NCI-H1048 (cell line): ENCODE data around the gene ARHGEF2.
A peak's percentile ranks its signal among the peaks of the same experiment; 100 is the strongest.
"Not testable (repeated sequence)": the region's sequence is repeated elsewhere in the genome, so short reads cannot be mapped to it uniquely, and the experiment has no call there.

Experiments
- DNase-seq: peaks from one replicate; lab custom pipeline; 2025; lab: John Stamatoyannopoulos, UW

The ARHGEF2 gene

DNA sequence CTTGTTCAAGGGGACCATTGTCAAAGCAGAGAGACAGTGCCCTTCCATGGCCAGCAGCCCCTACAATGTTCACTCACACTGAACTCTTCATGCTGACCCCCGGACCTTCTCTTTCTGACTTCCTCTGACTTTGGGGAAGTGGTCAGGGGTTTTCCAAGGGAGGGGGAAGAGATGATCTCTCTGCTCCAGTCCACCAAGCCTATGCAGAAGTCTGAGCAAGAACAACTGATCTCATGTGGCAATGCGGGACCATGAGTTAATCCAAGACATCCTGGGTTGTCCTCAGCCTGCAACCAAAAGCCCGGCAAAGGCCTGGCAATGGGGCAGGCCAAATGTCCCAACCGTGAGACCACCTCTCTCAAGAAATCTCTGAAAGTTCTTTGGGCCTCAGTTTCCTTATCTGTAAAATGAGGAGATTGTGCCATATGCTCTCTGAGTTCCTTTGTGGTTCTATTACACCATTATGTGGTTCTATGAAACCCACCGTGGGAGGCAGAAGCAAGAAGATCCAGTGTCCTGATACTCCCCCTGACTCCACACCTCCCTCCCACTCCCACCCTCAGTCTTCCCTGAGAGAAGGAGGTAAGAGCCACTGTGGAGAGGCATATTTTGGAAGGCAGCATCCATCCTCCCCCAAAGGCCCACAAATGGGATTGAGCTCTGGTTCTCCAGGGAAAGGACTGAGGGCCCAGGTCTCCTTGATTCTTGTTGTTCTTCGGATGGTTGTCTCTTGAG is 11.8 kb upstream of the ARHGEF2 start:
- no peak for DNase-seq

DNA sequence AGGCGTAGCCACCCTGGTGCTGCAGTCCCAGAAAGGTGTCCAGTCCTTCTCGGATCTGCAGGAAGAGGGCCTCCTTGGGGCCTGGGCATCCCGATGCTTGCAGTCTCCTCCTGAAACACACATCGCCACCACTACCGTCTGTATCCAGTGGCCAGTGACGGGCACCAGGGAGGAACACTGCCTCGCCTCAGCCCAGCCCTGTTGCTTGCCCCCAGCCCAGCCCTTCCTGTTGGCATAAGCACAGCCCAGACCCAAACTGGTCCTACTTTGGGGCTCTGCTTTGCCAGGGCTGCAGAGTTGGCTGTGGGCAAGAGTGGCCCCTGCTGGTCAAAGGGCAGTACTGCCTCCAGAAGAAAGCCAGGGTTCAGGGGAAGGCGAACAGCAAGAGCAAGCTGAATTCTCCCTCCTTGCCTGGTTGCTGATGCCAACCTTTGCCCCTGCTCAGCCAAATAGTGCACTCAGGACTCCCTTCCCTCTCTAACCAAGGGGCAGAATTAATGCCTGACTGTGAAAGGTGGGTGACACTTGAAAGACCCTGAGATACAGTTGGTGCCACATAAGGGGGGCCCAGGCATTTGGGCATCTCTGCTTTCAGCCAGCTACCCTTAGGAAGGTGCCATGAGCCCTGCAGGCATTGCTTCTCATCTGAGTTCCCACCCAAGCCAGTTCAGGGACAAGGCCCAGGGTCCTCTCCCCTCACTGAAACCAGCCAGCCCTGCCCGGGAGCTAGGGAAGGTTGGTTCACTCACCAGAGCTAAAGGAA is 11.1 kb upstream of the ARHGEF2 start:
- no peak for DNase-seq

DNA sequence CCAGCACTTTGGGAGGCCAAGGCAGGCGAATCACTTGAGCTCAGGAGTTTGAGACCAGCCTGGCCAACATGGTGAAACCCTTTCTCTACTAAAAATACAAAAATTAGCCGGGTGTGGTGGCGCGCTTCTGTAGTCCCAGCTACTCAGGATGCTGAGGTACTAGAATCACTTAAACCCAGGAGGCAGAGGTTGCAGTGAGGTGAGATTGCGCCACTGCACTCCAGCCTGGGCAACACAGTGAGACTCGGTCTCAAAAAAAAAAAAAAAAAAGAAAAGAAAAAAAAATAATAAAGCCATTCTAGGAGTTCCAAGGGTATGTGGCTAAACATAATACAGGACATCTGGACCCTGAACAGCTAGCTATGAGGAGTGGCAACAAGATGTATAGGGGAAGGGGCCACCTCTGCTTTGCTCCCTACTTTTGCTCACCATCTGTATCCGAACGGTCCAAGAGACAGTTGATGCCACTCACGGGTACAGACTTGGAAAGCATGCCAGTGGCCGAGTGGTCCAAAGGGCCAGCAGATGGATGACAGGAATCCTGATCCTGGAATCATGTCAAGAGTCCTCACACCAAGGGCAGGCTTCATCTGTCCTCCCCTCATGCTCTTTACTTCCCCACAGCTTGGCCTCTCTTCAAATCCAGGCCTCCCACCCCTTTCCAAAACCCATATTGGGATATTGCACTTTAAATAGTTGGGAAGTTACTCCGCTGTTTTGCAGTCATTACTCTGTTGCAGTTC is 6.7 kb upstream of the ARHGEF2 start:
- not testable (repeated sequence) for DNase-seq

DNA sequence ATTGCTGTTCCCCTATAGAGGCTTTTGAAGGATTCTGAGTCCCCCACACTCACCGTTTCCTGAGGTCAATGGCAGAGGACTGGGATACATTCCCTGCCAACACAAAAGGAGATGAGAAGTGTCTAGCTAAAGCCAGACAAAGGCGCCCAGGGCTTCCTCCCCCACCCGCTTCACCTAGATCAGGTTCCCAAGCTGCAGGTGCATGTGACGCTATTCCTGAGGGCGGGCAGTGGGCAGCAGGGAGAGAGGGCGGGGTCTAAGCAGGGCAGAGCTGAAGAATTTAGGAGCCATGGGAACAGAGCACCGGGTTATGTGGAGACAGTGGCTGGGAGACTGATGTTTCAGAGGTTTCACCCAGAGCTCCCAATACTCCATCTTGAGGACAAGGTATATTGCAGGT is 6.0 kb upstream of the ARHGEF2 start:
- DNase-seq = peak; percentile 59

DNA sequence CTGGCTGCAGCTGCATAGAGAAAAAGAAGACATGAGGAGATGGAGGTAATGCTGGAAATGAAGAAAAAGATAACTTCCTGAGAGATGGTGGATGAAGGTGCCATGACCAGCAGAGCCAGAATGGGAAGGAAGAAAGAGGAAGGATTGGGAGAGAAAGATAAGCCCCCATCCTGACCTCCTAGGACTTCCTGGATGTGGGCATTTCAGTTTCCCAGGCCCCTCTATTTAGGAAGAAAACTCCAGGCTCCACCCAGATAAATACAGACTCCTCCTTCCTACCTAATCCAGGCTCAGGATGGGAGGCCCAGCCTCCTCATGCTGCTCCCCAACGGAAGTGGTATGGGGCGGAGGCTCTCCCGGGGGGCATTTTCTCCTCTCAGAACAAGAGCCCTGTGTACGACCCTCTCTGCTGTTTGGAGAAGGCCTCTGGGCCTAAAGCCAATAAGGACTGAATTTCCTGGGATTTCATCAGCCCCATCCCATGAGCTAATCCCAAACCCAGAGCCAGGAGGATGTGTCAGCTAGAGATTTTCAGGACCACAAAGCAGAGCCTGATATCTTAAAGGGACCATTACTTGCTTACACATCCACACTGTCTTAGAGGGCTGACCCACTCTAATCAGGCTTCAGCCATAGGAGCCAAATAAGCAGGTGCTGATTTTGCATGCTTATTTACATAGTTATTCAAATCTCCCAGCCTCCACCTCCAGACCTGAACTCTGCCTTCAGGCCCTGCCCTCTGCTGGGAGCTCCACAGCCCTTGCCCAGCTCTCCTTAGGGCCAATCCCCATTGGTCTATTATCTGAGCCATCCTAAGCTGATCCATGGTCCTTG is 5.1 kb upstream of the ARHGEF2 start:
- peak; percentile 82 for DNase-seq

DNA sequence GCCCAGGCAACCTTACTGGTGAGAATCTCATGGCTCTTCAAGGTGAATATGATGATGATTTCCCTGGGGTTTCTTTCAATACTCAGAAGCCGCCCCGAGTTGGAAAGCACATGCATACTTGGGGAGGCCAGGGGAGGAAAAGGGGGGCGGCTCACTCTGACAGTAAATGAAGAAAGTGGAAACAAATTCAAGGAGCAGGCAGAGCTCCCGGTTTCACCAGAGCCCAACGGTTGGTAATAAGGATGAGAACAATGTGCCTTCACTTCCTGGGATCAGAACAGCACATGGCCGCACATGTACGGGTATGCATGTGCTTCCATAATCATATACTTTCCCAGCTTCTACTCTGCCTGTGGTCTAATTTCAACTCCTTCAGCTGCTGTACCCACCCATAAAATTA is 3.8 kb upstream of the ARHGEF2 start:
- DNase-seq = no peak

DNA sequence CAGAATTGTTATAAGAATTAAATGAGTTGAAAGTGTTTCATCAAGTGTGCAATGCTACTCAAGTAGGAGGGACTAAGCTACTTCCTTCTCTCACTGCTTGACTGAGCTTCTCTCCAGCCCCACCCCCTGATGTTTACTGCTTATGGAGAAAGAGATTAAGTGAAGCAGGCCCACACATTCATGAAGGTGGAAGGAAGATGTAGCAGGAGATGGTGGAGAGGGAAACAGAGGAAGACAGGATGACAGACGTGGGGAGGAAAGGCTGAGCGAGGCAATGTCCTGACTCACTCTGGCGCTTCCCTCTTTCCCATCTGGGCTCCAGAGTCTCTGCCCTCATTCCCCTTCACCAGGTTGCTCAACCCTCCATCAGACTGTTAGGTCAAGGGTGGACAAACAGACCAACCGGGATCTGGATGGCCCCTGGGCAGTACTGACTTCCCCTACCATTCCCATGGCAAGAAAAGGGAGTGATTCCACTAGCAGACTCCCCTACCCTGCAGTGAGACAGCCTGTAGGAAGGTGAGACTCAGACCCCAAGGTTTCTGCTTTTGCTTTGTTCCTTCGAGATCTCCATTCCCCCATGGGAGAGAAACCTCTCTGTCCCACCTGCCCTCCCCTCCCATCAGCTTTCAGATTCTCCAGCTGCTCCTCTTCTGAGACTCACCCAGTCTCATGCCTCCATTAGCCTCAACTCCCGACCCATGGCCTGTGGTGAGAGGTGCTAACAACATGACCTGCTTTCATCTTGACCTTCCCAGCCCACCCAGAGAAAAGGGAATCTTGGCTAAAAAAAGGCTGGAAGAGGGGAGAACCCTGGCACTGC is 3.1 kb upstream of the ARHGEF2 start:
- no peak for DNase-seq

DNA sequence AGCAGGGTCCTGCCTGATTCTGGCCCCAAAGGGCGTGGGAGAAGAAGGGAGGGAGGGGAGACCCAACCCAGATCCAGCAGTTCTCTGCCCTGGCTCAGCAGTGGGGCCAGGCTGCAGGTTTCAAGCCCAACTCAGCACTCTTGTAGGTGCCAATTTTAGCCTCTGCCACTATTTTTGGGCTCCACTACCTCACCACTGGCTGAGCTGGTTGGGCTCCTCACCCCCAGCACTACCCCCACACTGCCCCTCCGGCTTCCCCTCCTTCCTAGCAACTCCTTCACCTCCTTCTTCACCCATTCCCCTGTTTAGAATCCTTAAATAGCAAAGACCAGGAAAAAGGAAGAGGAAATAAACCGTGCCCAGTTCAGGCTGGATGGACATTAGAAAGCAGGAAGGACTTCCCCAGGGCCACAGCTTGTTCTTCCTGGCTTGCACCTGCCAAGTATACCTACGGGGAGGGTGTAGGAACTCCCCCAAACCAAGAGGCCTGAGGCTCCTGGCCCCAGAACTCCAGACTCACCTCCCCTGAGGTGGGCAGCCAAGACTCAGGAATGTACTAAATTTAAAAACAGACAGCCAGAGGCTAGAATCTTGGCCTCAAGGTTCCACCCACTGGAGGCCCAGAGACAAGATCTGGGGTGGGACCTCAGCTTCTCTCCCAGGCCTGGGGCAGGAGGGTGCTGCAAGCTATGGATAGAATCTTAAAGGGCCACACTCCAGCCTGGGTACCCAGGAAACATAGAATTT is 1.4 kb upstream of the ARHGEF2 start:
- no peak for DNase-seq

DNA sequence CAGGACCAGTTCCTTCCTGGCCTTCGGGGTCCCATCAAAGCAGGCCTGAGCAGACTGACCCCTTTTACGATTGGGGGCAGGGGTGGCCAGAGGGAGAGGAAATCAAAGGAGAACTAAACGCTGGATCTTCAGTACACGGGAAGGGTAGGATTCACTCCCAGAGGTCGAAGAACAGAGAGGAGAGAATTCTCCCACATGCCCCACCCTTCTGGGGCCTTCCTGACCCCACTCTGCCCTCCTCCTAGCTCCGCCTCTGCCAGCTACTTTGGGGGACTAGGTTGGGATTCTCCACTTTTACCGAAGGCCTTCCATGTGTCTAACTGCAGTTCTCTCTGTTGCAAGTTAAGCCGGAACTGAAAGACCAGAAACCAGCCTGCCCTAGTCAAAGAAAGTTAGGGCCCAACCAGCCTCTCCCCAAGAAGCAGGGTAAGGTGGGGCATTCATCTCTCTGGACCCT is 654 bp upstream of the ARHGEF2 start:
- DNase-seq = no peak

DNA sequence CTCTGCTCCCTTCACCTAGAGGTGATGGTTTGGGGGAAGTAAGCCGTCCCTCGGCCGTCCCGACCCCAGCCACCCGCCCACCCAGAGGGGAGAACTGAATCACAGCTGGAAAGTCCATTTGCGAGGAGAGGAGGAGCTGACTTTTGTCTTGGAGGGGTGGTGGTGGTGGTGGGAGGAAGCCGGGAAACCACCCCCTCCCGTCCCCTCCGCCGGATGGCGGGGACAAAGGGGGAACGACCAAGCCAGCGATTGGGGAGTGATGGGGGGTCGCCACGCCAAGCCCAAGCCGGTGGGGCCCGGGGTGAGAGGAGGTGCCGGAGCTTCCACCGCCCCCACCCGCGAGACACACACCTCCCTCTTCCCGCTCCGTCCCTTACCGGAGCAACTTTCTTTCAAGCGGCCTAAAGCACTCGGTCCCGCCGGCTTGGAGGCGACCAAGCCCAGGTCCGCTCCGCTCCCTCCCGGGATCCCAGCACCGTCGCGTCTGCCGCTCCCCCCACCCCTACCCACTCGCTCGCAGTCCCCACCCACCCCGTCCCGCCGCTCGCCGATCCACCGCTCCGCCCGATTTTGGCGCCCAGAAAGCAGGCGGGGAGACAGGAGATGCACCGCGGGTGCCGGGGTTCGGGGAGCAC is 540 bp downstream of the ARHGEF2 start:
- DNase-seq = no peak

DNA sequence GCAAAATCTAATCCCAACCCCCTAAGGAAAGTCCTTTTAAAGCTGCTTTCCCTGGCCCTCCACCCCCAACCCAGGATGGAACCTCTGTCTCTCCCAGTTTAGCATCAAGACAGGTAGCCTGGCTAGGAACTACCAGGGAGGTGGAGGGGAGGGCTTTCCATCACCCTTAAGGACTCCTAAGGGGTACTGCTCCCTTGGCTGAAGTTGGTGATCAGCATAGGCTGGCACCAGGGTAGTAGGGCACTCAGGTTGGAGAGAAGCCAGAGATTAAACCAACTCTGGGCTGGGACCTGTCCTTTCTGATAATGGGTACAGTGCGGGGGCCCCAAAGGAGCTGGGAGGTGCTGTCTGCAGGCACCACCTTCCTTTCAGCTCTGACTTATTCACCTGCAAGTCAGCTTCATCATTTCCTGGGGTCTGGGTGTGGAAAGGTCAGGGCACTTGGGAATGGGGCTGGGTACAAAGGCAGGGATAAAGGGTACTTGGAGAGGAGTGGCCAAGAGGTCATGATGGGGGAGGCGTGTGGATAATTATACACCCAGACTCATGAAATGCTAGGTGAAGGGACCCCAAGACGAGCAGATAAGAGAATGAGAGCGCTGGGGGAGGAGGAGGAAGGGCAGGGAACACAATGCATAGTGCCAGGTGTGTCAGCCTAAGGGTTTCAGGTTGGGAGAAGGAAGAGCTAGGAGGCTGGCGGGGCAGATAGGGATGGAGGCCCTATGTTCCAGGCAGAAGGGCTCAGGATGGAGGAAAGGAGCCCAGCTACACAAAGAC is 1.2 kb downstream of the ARHGEF2 start:
- no peak for DNase-seq

DNA sequence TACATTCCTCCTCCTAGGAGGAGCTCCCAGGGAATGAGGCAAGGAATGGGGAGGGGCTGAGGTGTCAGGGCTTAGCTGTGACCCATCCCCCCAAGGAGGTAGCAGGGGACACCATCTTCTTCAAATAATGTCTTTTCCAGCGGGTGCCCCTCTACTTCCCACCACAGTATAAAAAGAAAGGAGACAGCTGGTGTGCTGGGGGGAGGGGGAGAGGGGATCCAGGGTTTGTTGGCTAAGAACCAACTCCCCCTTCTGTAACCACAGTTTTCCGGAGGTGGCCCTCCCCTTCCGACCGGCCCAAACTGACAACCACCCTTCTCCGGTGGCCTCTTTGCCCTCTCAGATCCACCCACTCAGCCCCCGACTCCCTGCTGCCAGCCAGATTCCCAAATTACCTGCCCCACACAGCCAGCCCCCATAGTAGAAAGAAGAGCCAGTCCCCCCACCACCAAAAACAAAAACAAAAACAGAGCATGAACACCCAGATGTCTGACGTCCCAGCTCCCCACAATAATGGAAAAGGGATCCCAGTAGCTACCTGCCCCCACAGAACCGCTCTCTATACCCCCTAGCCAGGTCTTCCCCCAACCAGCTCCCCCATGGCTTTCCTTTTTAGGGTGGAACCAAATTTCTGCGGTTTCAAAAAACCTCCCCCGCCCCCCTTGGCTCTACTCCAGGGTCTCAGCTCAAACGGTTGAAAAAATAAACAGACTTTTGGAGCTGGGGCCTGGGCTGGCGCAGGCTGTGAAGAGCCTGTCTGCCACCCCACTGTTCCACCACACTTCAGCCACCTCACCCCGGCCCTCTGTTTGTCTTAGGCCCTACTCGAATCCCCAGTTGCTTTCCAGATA is 2.1 kb downstream of the ARHGEF2 start:
- DNase-seq = no peak

DNA sequence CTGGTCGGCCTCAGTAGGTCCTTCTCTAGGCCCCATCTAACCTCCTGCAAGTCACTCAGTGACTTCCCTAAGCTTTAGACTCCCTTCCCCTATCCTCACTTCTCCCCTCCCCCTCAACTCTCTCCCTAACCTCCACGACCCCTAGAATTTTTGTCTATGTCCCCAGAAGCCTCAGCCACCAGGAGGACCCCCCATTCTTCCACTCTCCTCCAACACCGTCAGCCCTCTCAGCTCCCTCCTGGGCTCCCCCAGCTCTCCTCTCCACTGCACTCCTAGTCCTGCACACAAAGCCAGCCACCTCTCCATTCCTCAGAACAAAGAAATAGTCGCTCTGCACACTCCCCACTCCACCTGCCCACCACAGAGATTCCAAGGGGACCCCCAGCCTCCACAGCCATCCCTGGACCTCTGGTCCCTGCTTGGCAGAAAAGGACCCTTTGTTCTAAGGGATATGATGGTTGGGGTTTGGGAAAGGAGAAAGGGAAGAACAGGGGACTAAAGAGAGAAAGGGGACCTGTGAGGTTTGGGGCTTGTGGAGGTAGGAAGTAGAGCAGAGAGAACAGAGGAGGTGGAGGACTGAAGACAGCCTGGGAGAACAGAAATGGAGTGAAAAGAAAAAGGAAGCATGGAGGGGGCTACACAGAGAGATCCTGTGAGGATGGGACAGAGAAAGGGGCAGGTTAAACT is 2.8 kb downstream of the ARHGEF2 start:
- no peak for DNase-seq

DNA sequence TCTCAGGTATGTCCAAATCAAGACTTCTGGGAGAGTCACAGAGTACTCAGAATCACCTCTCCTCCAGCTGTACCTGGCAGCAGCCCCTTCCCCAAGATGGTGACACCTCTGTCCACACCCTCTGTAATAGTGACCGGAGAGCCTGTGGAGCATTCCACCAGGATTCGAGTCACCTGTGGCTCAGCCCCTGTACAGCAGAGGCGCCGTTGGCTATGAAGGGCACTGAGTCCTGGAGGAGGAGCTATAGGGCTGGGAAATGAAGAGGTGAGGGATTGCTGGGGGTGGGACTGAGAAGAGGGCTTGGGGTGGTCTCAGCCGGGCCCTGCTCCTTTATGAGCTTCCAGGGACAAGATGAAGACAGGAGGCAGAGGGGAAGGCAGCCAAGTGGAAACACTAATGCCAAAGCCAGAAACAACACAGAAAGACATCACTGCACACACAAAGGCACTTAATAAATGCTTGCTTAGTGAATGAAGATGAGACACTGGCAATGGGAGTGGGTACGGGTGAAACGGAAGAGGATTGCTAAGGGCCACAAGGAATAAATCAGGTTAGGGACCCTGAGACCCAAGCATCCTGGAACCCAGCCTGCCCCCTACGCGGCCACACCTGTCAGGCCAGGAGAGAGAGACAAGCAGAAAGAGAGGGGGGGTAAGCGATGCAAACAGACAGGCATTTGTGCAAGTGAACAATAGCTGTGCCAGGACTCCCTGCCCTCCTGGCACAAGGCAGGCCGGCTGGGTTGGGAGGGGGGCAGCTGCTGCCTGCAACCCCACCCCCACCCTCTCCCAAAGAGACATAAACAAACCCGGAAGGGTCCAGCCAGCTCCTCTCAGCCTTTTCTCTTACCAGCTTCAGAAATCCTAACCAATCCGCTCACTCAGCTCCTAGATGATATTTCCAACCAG is 3.9 kb downstream of the ARHGEF2 start:
- no peak for DNase-seq

DNA sequence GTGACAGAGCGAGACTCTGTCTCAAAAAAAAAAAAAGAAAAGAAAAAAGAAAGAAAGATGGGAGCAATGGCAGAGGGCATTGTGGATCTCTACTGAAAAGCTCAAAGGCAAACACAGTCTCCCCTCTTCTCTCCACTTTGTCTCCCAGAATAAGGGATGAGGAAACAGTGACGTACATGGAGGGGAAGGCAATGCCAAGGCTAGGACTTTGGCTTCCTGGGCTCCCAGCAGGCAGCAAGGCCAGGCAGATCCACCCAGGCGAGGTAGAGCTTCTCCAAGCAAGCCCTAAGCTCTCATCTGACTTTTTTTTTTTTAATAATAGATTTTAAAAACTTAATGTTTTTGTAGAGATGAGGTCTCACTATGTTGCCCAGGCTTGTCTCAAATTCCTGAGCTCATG is 4.6 kb downstream of the ARHGEF2 start:
- no peak for DNase-seq
